Smooth muscle cell of bladder (primary cell): ENCODE data around the gene RAB13. TPM values are rescaled to one million over a fixed set of nuclear protein-coding genes. Genes with fewer than 3 reads are reported as not detected.

ENCODE experiments used
- total RNA-seq: library from RNA; depleted of rRNA; stranded (reverse); fragments of >200 nt; gene quantifications from 2 replicates; pipeline ENCODE4 v1.2.3, GENCODE V29; 2014

RAB13 gene
- 75.2 and 88.0 TPM in 2 replicates for total RNA-seq

GRCh38 chr1:153985941-153986761, at the start of gene RAB13:
Gene RAB13 (minus strand): TSS chr1:153986339. CDS start chr1:153986236, 103 bp downstream.

GRCh38 chr1:153990468-153991150, 4.5 kb upstream of the RAB13 start, which contains the start of gene RPS27:
Gene RPS27 (plus strand): TSS chr1:153990762. CDS start chr1:153990797, 35 bp downstream.

GRCh38 chr1:153977250-153978240, 8.6 kb downstream of the RAB13 start, which contains the start of gene JTB:
Gene JTB (minus strand): TSS chr1:153977674. CDS start chr1:153977252, 422 bp downstream.

GRCh38 chr1:153967107-153967999, 18.8 kb downstream of the RAB13 start, which contains the start of gene CREB3L4:
Gene CREB3L4 (plus strand): TSS chr1:153967902. CDS start chr1:153968526, 624 bp downstream.

GRCh38 chr1:153963030-153963849, 22.9 kb downstream of the RAB13 start, which contains the start of gene SLC39A1:
Gene SLC39A1 (minus strand): TSS chr1:153963537. CDS start chr1:153962715, 822 bp downstream.

GRCh38 chr1:153958111-153958960, 27.8 kb downstream of the RAB13 start, which contains the start of gene CRTC2:
Gene CRTC2 (minus strand): TSS chr1:153958612. CDS start chr1:153958497, 115 bp downstream.

GRCh38 chr1:153946622-153947241, 39.4 kb downstream of the RAB13 start, which contains the start of gene DENND4B:
Gene DENND4B (minus strand): TSS chr1:153946718. CDS start chr1:153944374, 2,344 bp downstream.

Other genes starting within 250 kb of the RAB13 start
- gene SLC27A3, start 210.9 kb downstream of the RAB13 start, total RNA-seq, result 9.8 and 16.3 TPM in 2 replicates
- 2.0 and 2.5 TPM in 2 replicates for gene GATAD2B, start 63.4 kb downstream of the RAB13 start, total RNA-seq
- 10.2 and 14.4 TPM in 2 replicates for gene DENND4B, start 39.6 kb downstream of the RAB13 start, total RNA-seq
- gene CRTC2, start 27.7 kb downstream of the RAB13 start, total RNA-seq, result 2.6 and 3.1 TPM in 2 replicates
- gene SLC39A1, start 22.8 kb downstream of the RAB13 start, total RNA-seq, result 83.2 and 92.6 TPM in 2 replicates
- 5.1 and 6.4 TPM in 2 replicates for gene CREB3L4, start 18.4 kb downstream of the RAB13 start, total RNA-seq
- 130 and 163 TPM in 2 replicates for gene JTB, start 8.7 kb downstream of the RAB13 start, total RNA-seq
- 2,930 and 3,644 TPM in 2 replicates for gene RPS27, start 4.4 kb upstream of the RAB13 start, total RNA-seq
- under 0.01 and 0.18 TPM in 2 replicates for gene NUP210L, start 168.7 kb upstream of the RAB13 start, total RNA-seq
- 242 and 248 TPM in 2 replicates for gene TPM3, start 205.8 kb upstream of the RAB13 start, total RNA-seq
- not detected in 2 replicates for gene CFAP141, start 220.0 kb upstream of the RAB13 start, total RNA-seq
- 40.5 and 55.8 TPM in 2 replicates for gene UBAP2L, start 234.6 kb upstream of the RAB13 start, total RNA-seq